NCI-H1694 (cell line): ENCODE data around the gene KDM4C.

Experiments used
- DNase-seq: peaks from one replicate; lab custom pipeline; 2025; lab: John Stamatoyannopoulos, UW

KDM4C gene

GRCh38 chr9:7212101-7212500, 454.3 kb downstream of the KDM4C start:
- DNase-seq: no peak

DNA sequence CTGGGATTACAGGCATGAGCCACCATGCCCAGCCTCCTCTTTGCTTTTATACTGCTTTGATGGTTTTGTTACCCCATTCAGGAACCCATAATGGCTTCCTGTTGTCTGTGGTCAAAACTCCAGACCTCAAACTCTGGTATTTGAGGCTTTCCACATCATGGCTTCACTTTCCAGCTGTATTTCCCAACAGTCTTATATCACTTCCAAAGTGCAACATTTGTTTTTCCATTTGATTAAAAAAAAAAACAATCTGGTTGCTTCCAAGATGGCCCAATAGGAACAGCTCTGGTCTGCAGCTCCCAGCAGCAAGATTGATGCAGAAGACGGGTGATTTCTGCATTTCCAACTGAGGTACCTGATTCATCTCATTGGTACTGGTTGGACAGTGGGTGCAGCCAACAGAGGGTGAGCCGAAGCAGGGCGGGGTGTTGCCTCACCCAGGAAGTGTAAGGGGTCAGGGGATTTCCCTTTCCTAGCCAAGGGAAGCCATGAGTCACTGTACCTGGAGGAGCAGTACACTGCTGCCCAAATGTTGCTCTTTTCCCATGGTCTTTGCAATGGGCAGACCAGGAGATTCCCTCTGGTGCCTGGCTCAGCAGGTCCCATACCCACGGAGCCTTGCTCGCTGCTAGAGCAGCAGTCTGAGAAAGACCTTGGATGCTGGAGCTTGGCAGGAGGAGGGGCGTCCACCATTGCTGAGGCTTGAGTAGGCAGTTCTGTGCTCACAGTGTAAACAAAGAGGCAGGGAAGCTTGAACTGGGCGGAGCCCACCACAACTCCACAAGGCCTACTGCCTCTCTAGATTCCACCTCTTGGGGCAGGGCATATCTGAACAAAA, 458.4 kb downstream of the KDM4C start:
- DNase-seq: no peak

- no peak for DNase-seq
These were observed 466.2 kb downstream of the KDM4C start for GRCh38 chr9:7223981-7224380.
